Small intestine (tissue), 7 donors: ENCODE measurements around the gene ABCC11. TPM values are rescaled to one million over a fixed set of nuclear protein-coding genes. Genes with fewer than 3 reads are reported as not detected.
A peak's percentile ranks its signal among the peaks of the same experiment; 100 is the strongest.
"Not testable (repeated sequence)": the region's sequence is repeated elsewhere in the genome, so short reads cannot be mapped to it uniquely, and the experiment has no call there.

Source experiments
- DNase-seq, 2 donors: peaks; one replicate each; pipeline versions ENCODE4 v3.0.0 to v3.0.0-alpha.2; 2013
- FAIRE-seq: peaks from 2 replicates; lab custom pipeline; 2012; peaks lifted over from hg19 to GRCh38; lab: Jason Lieb, UNC
- H3K27ac ChIP-seq, 3 donors: one replicate each; pipeline ENCODE4 v1.5.1; 2013; ENCODE audit warnings: low read length in 2 of 3, mild to moderate bottlenecking in 2 of 3, control low read depth in 1 of 3, inconsistent platforms in 1 of 3, low read depth in 1 of 3, moderate library complexity in 1 of 3
- H3K27me3 ChIP-seq, 3 donors: one replicate each; pipeline ENCODE4 v1.6.1; 2013; ENCODE audit warnings: low read length in 3 of 3, inconsistent platforms in 1 of 3; ENCODE audit not compliant: control insufficient read depth in 3 of 3, insufficient read depth in 3 of 3
- H3K36me3 ChIP-seq, 3 donors: one replicate each; pipeline ENCODE4 v1.6.1; 2013; ENCODE audit warnings: low read length in 3 of 3, inconsistent platforms in 1 of 3, low read depth in 1 of 3, mild to moderate bottlenecking in 1 of 3, moderate library complexity in 1 of 3; ENCODE audit not compliant: control insufficient read depth in 3 of 3, insufficient read depth in 2 of 3
- H3K4me1 ChIP-seq, 3 donors: one replicate each; pipeline ENCODE4 v1.6.1; 2013; ENCODE audit warnings: low read length in 2 of 3, inconsistent platforms in 1 of 3, low read depth in 1 of 3, mild to moderate bottlenecking in 1 of 3, moderate library complexity in 1 of 3; ENCODE audit not compliant: control insufficient read depth in 3 of 3, insufficient read depth in 2 of 3
- H3K4me3 ChIP-seq, 3 donors: one replicate each; pipeline ENCODE4 v1.5.1; 2013; ENCODE audit warnings: low read length in 3 of 3, control low read depth in 1 of 3, inconsistent platforms in 1 of 3, low read depth in 1 of 3, mild to moderate bottlenecking in 1 of 3, moderate library complexity in 1 of 3
- H3K9me3 ChIP-seq, 2 donors: one replicate each; pipeline ENCODE4 v1.6.1; 2013; ENCODE audit warnings: low read depth in 1 of 2, low read length in 1 of 2; ENCODE audit not compliant: control insufficient read depth in 2 of 2, insufficient read depth in 1 of 2
- WGBS, 3 donors: extraction: QIAGEN DNeasy Blood & Tissue Kit; methylation state at CpG; one replicate each; pipeline ENCODE4 v1.1.7; 2013; 5-methylcytosine and 5-hydroxymethylcytosine counted together
- polyA plus RNA-seq, 4 donors: library from polyadenylated mRNA; stranded (reverse) in 3 of 4; unstranded in 1 of 4; fragments of 200-250 nt in 3 of 4; fragments of 120-200 nt in 1 of 4; gene quantifications; one replicate each; pipeline versions ENCODE4 v1.2.1 to v1.2.3, GENCODE V29; 2013
- donor health status: healthy with polysubstance abuse.
- donor health status: control.
- donor health status: control.
- donor health status: Bipolar disorder and iron deficiency.
- donor health status: healthy.

Gene ABCC11
- polyA plus RNA-seq, 4 donors: 0.15 to 0.22 (median 0.15) TPM; not detected in 1

DNA sequence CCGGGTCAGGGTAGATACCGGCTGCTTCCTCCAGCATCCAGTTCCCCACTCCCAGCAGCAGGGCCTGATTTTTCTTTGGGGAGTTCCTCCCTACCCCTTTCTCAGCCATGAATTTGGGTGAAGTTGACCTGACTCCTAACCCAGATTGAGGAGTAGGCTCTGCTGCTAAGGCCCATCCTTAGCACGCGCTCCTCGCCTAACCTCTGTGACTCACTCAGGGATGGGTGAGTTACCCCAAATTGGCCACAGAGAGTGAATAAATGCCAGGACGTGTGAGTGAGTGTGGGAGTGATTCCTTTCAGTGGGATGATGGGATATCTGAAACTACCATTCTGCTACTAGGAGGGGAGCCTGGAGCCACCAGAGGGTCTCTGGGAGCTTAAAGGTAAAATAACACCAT lies 62.7 kb downstream of the ABCC11 start:
- no peaks in the 10 kb centered on the region for H3K4me1 ChIP-seq
- no peaks in the 10 kb centered on the region for H3K9me3 ChIP-seq
- no peaks in the 10 kb centered on the region for H3K36me3 ChIP-seq
- no peak overlapping the region for H3K27ac ChIP-seq
- DNase-seq (no peak), FAIRE-seq (no peak)
- no peaks in the 10 kb centered on the region for H3K27me3 ChIP-seq
- 86 to 92% (median 89%) methylated on average over 6 of the region's 6 CpGs for WGBS, 3 donors
- no peak overlapping the region for H3K4me3 ChIP-seq

DNA sequence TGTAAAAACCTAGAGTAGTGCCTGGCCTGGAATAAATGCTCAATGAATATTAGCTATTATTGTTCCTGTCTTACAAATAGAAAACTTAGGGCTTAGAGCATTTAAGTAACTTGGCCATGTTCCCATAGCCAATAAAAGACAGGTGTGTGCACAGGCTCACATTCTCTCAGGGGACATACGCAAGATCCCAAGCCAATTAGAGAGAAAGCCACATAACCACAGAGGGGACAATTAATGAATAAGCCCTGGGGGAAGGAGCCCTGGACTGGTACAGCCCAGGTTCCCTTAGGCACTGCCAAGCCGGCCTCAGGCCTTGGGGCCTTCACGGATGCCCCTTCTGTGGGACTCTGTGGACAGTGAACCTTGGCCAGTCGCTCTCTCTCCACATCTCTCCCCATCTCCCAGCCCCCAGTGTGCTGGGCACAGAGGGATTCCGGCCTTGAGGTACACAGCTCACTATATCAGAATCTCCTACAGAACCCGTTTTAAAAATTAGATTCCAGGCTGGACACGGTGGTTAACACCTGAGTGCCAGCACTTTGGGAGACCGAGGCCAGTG lies 64.3 kb downstream of the ABCC11 start:
- WGBS, 3 donors: 44 to 62% (median 53%) methylated on average over 8 of the region's 8 CpGs
- H3K27me3 ChIP-seq: no peaks in the 10 kb centered on the region
- H3K9me3 ChIP-seq: no peaks in the 10 kb centered on the region
- no peaks in the 10 kb centered on the region for H3K36me3 ChIP-seq
- FAIRE-seq: no peak
- no peak overlapping the region for H3K27ac ChIP-seq
- no peaks in the 10 kb centered on the region for H3K4me1 ChIP-seq
- H3K4me3 ChIP-seq: no peak overlapping the region
- DNase-seq: peak in 1 of 2 donors; percentile 51

DNA sequence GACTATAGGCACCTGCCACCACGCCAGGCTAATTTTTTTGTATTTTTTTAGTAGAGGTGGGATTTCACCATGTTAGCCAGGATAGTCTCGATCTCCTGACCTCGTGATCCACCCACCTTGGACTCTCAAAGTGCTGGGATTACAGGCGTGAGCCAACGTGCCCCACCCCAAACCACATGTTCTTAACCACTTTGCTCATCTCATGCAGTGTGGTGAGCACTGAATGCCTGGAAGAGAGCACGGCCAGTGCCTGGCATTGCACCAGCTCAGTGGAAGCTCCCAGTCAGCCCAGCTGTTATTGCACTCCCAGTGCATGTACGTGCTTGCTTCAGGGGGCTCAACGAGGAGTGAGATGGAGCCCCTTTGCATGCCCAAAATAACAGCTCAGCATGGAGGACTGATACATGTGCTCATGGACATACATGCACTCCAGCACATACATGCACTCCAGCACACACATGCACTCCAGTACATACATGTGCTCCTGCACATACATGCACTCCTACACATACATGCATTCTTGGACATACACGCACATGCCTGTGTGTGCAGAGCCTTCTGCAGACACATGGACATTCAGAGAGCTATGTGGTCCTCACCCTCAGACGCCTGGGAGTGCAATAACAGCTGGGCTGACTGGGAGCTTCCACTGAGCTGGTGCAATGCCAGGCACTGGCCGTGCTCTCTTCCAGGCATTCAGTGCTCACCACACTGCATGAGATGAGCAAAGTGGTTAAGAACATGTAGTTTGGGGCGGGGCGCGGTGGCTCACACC lies 65.4 kb downstream of the ABCC11 start:
- H3K27me3 ChIP-seq, H3K36me3 ChIP-seq, H3K4me3 ChIP-seq, H3K9me3 ChIP-seq, H3K4me1 ChIP-seq, FAIRE-seq, DNase-seq, H3K27ac ChIP-seq: not testable (repeated sequence)
- 51 to 73% (median 52%) methylated on average over 14 of the region's 14 CpGs for WGBS, 3 donors

DNA sequence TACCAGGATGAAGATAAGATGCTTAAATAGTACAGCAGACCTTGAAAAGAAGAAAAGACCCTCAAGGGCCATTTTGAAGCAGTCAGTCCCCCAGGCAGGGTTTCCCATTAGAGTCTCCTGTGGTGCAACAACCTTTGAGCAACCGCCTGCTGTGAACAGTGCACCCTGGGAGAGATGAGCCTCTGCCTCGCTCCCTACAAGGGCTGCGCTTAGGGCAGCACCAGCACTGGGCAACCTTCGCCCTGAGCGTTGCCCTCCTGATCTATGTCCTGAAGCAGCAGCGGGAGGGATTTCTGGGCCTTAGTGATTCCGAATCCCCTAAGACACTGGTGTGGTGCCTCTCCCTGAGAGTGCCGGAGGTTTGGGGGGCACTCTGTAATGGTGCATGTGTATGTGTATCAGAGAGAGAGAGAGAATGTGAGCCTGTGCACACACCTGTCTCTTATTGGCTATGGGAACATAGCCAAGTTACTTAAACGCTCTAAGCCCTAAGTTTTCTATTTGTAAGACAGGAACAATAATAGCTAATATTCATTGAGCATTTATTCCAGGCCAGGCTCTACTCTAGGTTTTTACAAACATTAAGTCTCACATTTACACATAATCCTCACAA lies 66.4 kb downstream of the ABCC11 start:
- WGBS, 3 donors: 30 to 66% (median 49%) methylated on average over 9 of the region's 9 CpGs
- no peak for FAIRE-seq

DNA sequence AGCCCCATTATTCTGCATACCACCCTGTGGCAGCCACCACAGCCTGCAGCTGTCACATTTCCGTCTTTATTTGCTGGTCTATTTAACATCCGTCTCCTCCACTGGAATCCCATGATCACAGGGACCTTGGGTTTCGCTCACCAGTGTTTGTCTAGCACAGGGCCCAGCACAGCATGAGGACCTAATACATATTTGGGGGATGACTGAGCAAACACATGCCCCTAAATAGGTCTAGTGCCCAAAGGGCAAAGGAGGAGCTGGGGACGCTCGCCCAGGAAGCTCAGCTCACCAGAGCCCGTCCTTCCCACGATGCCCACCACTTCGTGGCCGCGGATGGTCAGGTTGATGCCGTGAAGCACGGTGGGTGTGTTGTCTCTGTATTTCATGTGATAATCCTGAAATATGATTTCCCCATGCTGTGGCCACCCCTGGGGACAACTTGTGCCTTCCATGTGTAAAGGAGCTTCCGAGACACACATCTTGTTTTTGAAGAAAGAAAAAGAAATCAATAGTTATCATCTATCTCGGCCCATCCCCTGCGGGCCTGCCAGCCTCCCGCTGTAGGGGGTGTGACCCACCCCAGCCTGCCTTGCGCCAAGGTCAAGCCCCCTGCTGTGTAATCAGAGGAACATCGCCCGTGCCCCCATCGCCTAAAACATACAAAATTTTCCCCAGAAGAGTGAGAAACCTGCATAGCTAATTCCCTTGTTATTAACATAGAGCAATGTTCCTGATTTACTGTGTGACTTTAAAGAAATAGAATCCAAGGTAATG lies 70.5 kb downstream of the ABCC11 start:
- 87 to 90% (median 90%) methylated on average over 20 of the region's 20 CpGs for WGBS, 3 donors
- no peaks in the 10 kb centered on the region for H3K9me3 ChIP-seq
- no peak overlapping the region for H3K27ac ChIP-seq
- no peak for FAIRE-seq
- no peak overlapping the region for H3K4me3 ChIP-seq
- H3K36me3 ChIP-seq: no peaks in the 10 kb centered on the region
- H3K4me1 ChIP-seq: no peaks in the 10 kb centered on the region
- no peaks in the 10 kb centered on the region for H3K27me3 ChIP-seq
- DNase-seq: no peak

More for the DNA sequence above, 66.4 kb downstream of the ABCC11 start:
- DNase-seq: peak in 1 of 2 donors; percentile 49
- no peak overlapping the region for H3K27ac ChIP-seq
- no peaks in the 10 kb centered on the region for H3K27me3 ChIP-seq
- no peaks in the 10 kb centered on the region for H3K4me1 ChIP-seq
- H3K9me3 ChIP-seq: no peaks in the 10 kb centered on the region
- H3K36me3 ChIP-seq: no peaks in the 10 kb centered on the region
- no peak overlapping the region for H3K4me3 ChIP-seq

DNA sequence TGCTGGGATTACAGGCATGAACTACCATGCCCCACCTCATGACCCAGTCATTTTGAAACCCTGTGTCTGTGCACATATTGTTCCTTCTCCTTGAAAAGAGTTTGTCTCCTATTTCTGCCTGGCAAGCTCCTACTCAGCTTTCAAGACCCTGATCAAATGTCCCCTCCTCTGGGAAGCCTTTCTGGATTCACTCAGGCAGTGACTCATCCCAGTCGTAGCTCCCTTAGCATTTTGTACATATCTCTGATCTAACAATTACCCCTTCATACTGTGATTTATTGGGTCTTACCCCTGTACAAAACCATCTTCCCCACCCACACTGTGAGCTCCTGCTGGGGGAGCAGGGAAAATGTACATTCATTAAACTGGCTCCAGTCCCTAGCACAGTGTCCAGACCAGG lies 73.5 kb downstream of the ABCC11 start:
- Histone ChIP-seq H3K4me1 (no peaks in the 10 kb centered on the region), H3K27me3 (no peaks in the 10 kb centered on the region), H3K4me3 (no peak overlapping the region), H3K36me3 (no peaks in the 10 kb centered on the region), H3K9me3 (no peaks in the 10 kb centered on the region), H3K27ac (no peak overlapping the region)
- WGBS, 3 donors: 43 to 70% (median 64%) methylated on average over 1 of the region's 1 CpG
- DNase-seq (no peak), FAIRE-seq (no peak)

DNA sequence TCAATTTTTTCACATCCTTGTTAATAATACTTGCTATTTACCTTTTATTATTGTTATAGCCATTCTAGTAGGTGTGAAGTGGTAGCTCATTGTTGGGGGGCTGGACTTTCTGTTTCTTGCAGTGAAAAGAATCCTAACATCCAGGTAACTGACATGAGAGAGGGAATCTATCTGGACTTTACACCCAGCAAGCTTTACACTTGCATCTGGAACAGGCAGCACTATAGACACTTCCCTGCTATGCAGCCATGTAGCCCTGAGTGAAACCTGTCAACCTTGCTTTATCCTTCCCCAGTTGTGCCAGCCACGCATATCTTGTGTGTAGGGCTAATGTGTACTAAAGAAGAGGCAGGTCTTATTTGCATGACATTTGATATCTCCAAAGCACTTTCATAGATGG lies 74.7 kb downstream of the ABCC11 start:
- Histone ChIP-seq H3K27me3 (no peaks in the 10 kb centered on the region), H3K36me3 (no peaks in the 10 kb centered on the region), H3K4me1 (no peaks in the 10 kb centered on the region), H3K4me3 (no peak overlapping the region), H3K9me3 (no peaks in the 10 kb centered on the region), H3K27ac (no peak overlapping the region)
- FAIRE-seq (no peak), DNase-seq (no peak)
- 31 to 61% (median 40%) methylated on average over 1 of the region's 1 CpG for WGBS, 3 donors

DNA sequence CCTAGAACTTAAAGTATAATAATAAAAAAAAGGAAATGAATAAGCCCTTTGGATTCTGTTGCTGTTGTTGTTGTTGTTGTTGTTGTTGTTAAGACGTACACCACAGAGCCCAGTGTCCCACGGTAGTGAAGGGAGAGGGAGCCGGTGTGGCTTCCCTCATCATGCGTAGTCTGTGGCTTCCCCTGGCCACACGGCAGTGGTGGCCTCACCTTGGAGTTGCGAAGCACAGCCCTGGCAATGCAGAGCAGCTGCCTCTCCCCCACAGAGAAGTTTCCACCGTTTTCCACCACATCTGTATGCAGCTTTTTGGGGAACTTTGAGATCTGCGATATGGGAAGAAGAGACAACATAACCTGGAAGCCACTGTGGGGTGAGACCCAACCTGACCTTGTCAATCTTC lies 77.4 kb downstream of the ABCC11 start:
- Histone ChIP-seq H3K4me1 (no peaks in the 10 kb centered on the region), H3K9me3 (no peaks in the 10 kb centered on the region), H3K27ac (no peak overlapping the region), H3K4me3 (no peak overlapping the region), H3K27me3 (no peaks in the 10 kb centered on the region), H3K36me3 (no peaks in the 10 kb centered on the region)
- WGBS, 3 donors: 81 to 89% (median 87%) methylated on average over 8 of the region's 8 CpGs
- DNase-seq (no peak), FAIRE-seq (no peak)
